Epithelial cell of proximal tubule (primary cell): ENCODE measurements around the gene SIK3. TPM values are rescaled to one million over a fixed set of nuclear protein-coding genes. Genes with fewer than 3 reads are reported as not detected.

Experiments
- DNase-seq: peaks from one replicate; pipeline ENCODE4 v3.0.0-alpha.2; 2011; ENCODE audit warnings: low read depth
- H3K4me3 ChIP-seq: 2 replicates; pipeline ENCODE4 v1.5.1; 2011; ENCODE audit warnings: low read depth, mild to moderate bottlenecking, low read length
- total RNA-seq: library from RNA; depleted of rRNA; stranded (reverse); fragments of >200 nt; gene quantifications from 2 replicates; pipeline ENCODE4 v1.2.3, GENCODE V29; 2015
- TF ChIP-seq, protein P1 (sequence below): conservative IDR thresholded peaks from 2 replicates; pipeline ENCODE4 v1.5.1; 2012; ENCODE audit warnings: low read depth, mild to moderate bottlenecking, low read length

SIK3 gene
- total RNA-seq, 1 donor from 2014 or later = 17.6 TPM

DNA sequence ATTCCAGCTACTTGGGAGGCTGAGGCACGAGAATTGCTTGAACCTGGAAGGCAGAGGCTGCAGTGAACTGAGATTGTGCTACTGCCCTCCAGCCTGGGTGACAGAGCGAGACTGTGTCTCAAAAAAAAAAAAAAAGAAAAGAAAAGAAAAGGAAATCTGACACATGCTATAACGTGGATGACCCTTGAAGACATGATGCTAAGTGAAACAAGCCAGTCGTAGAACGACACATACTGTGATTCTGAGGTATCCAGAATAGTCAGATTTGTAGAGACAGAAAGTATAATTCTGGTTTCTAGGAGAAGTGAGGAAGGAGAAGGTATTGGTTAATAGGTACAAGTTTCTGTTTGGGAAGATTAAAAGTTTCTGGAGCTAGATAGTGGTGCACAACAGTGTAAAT lies 299.9 kb downstream of the SIK3 start:
- TF ChIP-seq, protein P1, sequence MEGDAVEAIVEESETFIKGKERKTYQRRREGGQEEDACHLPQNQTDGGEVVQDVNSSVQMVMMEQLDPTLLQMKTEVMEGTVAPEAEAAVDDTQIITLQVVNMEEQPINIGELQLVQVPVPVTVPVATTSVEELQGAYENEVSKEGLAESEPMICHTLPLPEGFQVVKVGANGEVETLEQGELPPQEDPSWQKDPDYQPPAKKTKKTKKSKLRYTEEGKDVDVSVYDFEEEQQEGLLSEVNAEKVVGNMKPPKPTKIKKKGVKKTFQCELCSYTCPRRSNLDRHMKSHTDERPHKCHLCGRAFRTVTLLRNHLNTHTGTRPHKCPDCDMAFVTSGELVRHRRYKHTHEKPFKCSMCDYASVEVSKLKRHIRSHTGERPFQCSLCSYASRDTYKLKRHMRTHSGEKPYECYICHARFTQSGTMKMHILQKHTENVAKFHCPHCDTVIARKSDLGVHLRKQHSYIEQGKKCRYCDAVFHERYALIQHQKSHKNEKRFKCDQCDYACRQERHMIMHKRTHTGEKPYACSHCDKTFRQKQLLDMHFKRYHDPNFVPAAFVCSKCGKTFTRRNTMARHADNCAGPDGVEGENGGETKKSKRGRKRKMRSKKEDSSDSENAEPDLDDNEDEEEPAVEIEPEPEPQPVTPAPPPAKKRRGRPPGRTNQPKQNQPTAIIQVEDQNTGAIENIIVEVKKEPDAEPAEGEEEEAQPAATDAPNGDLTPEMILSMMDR = no peak
- no peak for DNase-seq
- no peak overlapping the region for H3K4me3 ChIP-seq

DNA sequence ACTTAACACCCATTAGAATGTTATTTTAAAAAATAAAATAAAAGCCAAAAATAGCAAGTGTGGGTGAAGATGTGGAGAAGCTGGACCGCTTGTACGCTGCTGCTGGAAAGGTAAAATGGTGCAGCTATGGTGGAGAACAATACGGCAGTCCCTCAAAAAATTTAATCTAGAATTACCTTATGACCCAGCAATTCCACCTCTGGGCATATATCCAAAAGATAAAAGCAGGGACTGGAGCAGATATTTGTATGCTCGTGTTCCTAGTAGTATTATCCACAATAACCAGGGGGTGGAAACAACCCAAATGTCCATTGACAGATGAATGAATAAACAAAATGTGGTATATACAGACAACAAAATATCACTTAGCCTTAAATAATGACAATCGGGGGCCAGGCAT lies 300.4 kb downstream of the SIK3 start:
- H3K4me3 ChIP-seq = no peak overlapping the region
- no peak for DNase-seq
- TF ChIP-seq, protein P1 = no peak

DNA sequence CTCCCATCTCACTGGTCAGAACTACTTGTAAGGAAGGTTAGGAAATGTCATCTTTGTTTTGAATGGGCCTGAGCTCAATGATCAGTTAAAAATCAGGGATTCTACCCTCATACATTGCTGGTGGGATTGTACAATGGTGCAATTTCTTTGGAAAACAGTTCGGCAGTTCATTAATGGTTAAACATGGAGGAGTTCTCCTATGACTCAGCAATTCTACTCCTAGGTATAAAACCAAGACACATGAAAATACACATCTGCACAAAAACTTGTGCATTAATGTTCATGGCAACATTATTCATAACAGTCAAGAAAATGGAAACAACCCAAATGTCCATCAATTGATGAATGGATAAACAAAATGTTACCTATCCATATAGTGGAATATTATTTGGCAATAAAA lies 301.7 kb downstream of the SIK3 start:
- DNase-seq = no peak

GRCh38 chr11:116794851-116795250 lies 303.4 kb downstream of the SIK3 start:
- H3K4me3 ChIP-seq = no peak overlapping the region
- DNase-seq = no peak
- TF ChIP-seq, protein P1 = no peak

More for the DNA sequence above, 301.7 kb downstream of the SIK3 start:
- H3K4me3 ChIP-seq = no peak overlapping the region
- TF ChIP-seq, protein P1 = no peak

GRCh38 chr11:116793772-116794097 lies 304.5 kb downstream of the SIK3 start:
- no peak for DNase-seq
- TF ChIP-seq, protein P1 = no peak
- H3K4me3 ChIP-seq = no peak overlapping the region

Other genes with a start within 250 kb of the SIK3 start
- 95.4 and 103 TPM in 2 replicates for gene PAFAH1B2, start 45.9 kb upstream of the SIK3 start, total RNA-seq
- 7.1 and 12.2 TPM in 2 replicates for gene SIDT2, start 80.3 kb upstream of the SIK3 start, total RNA-seq
- gene TAGLN, start 100.9 kb upstream of the SIK3 start, total RNA-seq = 470 and 583 TPM in 2 replicates
- gene PCSK7, start 133.6 kb upstream of the SIK3 start, total RNA-seq = 19.6 and 29.6 TPM in 2 replicates
- 6.5 and 9.7 TPM in 2 replicates for gene RNF214, start 134.2 kb upstream of the SIK3 start, total RNA-seq
- 1.7 and 6.6 TPM in 2 replicates for gene BACE1-AS, start 192.9 kb upstream of the SIK3 start, total RNA-seq
- 8.7 and 8.9 TPM in 2 replicates for gene BACE1, start 217.8 kb upstream of the SIK3 start, total RNA-seq
- gene CEP164, start 229.4 kb upstream of the SIK3 start, total RNA-seq = 20.0 and 20.2 TPM in 2 replicates